SU-DHL-6 (cell line): ENCODE results near the gene BRIP1.

ENCODE experiments used
- CTCF ChIP-seq: fragments of 200-600 bp; sonication (generic); IDR thresholded peaks from one replicate; pipeline ENCODE4 v1.5.1; 2017; ENCODE audit warnings: antibody characterized with exemption, mild to moderate bottlenecking, low read length, moderate library complexity; ENCODE audit not compliant: insufficient read depth, poor library complexity, severe bottlenecking
- EZH2phosphoT487 ChIP-seq: fragments of 200-600 bp; sonication (generic), shearing (Covaris generic); conservative IDR thresholded peaks from 2 replicates; pipeline ENCODE4 v1.6.1; 2018; ENCODE audit warnings: mild to moderate bottlenecking, antibody characterized with exemption, low read length, moderate library complexity, mixed read lengths

GRCh38 chr17:61847659-61848058 lies 15.7 kb downstream of the BRIP1 start:
- TF ChIP-seq CTCF (no peak), EZH2phosphoT487 (no peak)
